Astrocyte (in vitro differentiated cells and primary cell): ENCODE measurements around the gene SMARCD3.

ENCODE experiments used
- EZH2 ChIP-seq: IDR thresholded peaks from 2 replicates; pipeline ENCODE4 v1.6.1; 2012; ENCODE audit warnings: mild to moderate bottlenecking, low read length, inconsistent platforms; ENCODE audit not compliant: insufficient read depth
- TF ChIP-seq, protein P1 (sequence below): IDR thresholded peaks from 2 replicates; pipeline ENCODE4 v1.5.1; 2011; ENCODE audit warnings: low read depth, mild to moderate bottlenecking, inconsistent platforms, low read length, moderate library complexity; ENCODE audit not compliant: insufficient read depth

DNA sequence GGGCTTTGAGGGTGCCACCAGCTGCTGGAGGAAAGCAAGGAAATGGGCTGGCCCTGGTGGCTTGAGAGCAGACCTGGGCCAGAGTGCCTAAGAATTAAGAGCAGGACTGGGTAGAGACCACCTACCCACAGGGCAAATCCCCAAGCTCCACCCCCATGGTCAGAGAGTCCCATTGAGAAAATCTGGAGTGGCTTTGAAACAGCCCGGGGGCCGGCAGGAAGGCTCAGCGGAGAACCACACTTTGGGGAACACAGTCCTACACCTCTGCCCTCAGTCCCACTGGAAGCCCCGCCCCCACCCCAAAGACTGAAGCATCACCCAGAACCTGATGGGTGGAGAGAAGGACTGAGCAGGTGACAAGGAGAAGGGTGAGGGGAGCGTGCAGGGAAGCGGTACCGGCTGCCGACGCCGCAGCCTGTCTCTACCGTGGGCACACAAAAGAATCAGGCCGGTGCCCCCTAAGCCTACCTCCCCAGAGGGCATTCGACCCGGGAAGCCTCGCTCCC lies 3.6 kb downstream of the SMARCD3 start:
- TF ChIP-seq, protein P1, sequence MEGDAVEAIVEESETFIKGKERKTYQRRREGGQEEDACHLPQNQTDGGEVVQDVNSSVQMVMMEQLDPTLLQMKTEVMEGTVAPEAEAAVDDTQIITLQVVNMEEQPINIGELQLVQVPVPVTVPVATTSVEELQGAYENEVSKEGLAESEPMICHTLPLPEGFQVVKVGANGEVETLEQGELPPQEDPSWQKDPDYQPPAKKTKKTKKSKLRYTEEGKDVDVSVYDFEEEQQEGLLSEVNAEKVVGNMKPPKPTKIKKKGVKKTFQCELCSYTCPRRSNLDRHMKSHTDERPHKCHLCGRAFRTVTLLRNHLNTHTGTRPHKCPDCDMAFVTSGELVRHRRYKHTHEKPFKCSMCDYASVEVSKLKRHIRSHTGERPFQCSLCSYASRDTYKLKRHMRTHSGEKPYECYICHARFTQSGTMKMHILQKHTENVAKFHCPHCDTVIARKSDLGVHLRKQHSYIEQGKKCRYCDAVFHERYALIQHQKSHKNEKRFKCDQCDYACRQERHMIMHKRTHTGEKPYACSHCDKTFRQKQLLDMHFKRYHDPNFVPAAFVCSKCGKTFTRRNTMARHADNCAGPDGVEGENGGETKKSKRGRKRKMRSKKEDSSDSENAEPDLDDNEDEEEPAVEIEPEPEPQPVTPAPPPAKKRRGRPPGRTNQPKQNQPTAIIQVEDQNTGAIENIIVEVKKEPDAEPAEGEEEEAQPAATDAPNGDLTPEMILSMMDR = no peak
- no peak for TF ChIP-seq EZH2
